Sigmoid colon (tissue), 7 donors: ENCODE data around the gene CLEC3A. TPM values are rescaled to one million over a fixed set of nuclear protein-coding genes. Genes with fewer than 3 reads are reported as not detected.

Experiments used
- DNase-seq: peaks from one replicate; pipeline ENCODE4 v3.0.0-alpha.2; 2019
- H3K27ac ChIP-seq, 4 donors: fragments of 200-600 bp; sonication (generic); one replicate each; pipeline ENCODE4 v1.5.1; 2016 to 2019; ENCODE audit warnings: mild to moderate bottlenecking in 1 of 4
- H3K27me3 ChIP-seq, 3 donors: fragments of 200-600 bp; sonication (generic); one replicate each; pipeline ENCODE4 v1.5.1; 2019; ENCODE audit warnings: mild to moderate bottlenecking in 1 of 3
- H3K36me3 ChIP-seq, 4 donors: fragments of 200-600 bp; sonication (generic); one replicate each; pipeline ENCODE4 v1.5.1; 2016 to 2019
- H3K4me1 ChIP-seq, 4 donors: fragments of 200-600 bp; sonication (generic); one replicate each; pipeline ENCODE4 v1.5.1; 2017 to 2019
- H3K4me3 ChIP-seq, 4 donors: fragments of 200-600 bp; sonication (generic); one replicate each; pipeline ENCODE4 v1.5.1; 2017 to 2019; ENCODE audit warnings: mild to moderate bottlenecking in 2 of 4, moderate library complexity in 1 of 4
- H3K9me3 ChIP-seq, 4 donors: fragments of 200-600 bp in 3 of 4; sonication (generic) in 3 of 4; one replicate each; pipeline versions ENCODE4 v1.5.1 to v1.6.1; 2013 to 2019
- CTCF ChIP-seq, 4 experiments: fragments of 450-650 bp in 3 of 4; fragments of 200-600 bp in 1 of 4; IDR thresholded peaks; one replicate each; pipeline ENCODE4 v1.5.1; 2016 to 2019; ENCODE audit warnings: antibody characterized with exemption in 4 of 4, mild to moderate bottlenecking in 3 of 4, moderate library complexity in 2 of 4
- EP300 ChIP-seq, 4 donors: sonication (generic); formaldehyde crosslinking; IDR thresholded peaks; one replicate each; pipeline ENCODE4 v1.6.1; 2017; ENCODE audit warnings: antibody characterized with exemption in 4 of 4
- POLR2A ChIP-seq, 2 donors: fragments of 450-650 bp; IDR thresholded peaks; one replicate each; pipeline ENCODE4 v1.6.1; 2016; ENCODE audit warnings: antibody characterized with exemption in 2 of 2, mild to moderate bottlenecking in 2 of 2, moderate library complexity in 2 of 2
- POLR2AphosphoS5 ChIP-seq, 4 donors: sonication (generic); formaldehyde crosslinking; IDR thresholded peaks; one replicate each; pipeline ENCODE4 v1.6.1; 2017; ENCODE audit warnings: antibody characterized with exemption in 4 of 4
- WGBS, 2 donors: extraction: QIAGEN DNeasy Blood & Tissue Kit; methylation state at CpG; one replicate each; pipeline ENCODE4 v1.1.7; 2013; 5-methylcytosine and 5-hydroxymethylcytosine counted together
- intact Hi-C: fragments of 100-400 bp; cut with DNase I; formaldehyde crosslinking; loops from one replicate; pipeline ENCODE4 v1.15.1; 2023
- polyA plus RNA-seq, 3 donors: library from polyadenylated mRNA; stranded (reverse); fragments of 200-250 nt; gene quantifications; one replicate each; pipeline ENCODE4 v1.2.3, GENCODE V29; 2013
- total RNA-seq, 4 donors: library from RNA; depleted of rRNA; stranded (reverse); fragments of >200 nt; gene quantifications; one replicate each; pipeline ENCODE4 v1.1.0, GENCODE V29; 2016
- donor health status: healthy with polysubstance abuse.
- donor health status: Bipolar disorder and iron deficiency.
- donor health status: healthy.

Gene CLEC3A
- total and polyA plus RNA-seq, 7 donors = not detected

- intact Hi-C loops = no loop called here
- 31 to 40% methylated on average over 6 of the region's 6 CpGs for WGBS, 2 donors
- Histone ChIP-seq H3K9me3 (peaks cover 0 to 12% (median 1%) of the 10 kb centered on the region in 4 donors), H3K27ac (peak overlapping the region; percentile 46 to 82 (median 68)), H3K4me3 (no peak overlapping the region), H3K36me3 (no peaks in the 10 kb centered on the region), H3K4me1 (peaks cover 0 to 15% (median 12%) of the 10 kb centered on the region in 4 donors), H3K27me3 (no peaks in the 10 kb centered on the region)
- no peak for TF ChIP-seq POLR2A (IDR thresholded peaks at IDR 0.05)
- TF ChIP-seq POLR2AphosphoS5 (IDR thresholded peaks at IDR 0.05) = peak in 1 of 4 donors; percentile 27
- no peak for DNase-seq
Observed at GRCh38 chr16:77993111-77993985, 29.0 kb upstream of the CLEC3A start.

- no peak overlapping the region for H3K27ac ChIP-seq
- H3K27me3 ChIP-seq = no peaks in the 10 kb centered on the region
- peaks cover 0 to 15% (median 12%) of the 10 kb centered on the region in 4 donors for H3K4me1 ChIP-seq
- no peaks in the 10 kb centered on the region for H3K36me3 ChIP-seq
- H3K9me3 ChIP-seq = peaks cover 0 to 12% (median 1%) of the 10 kb centered on the region in 4 donors
- DNase-seq = no peak
- H3K4me3 ChIP-seq = no peak overlapping the region
- intact Hi-C loops = no loop called here
- TF ChIP-seq POLR2AphosphoS5 (IDR thresholded peaks at IDR 0.05) (no peak), POLR2A (IDR thresholded peaks at IDR 0.05) (no peak), EP300 (IDR thresholded peaks at IDR 0.05) (no peak), CTCF (IDR thresholded peaks at IDR 0.05) (no peak)
- 83 to 89% methylated on average over 7 of the region's 7 CpGs for WGBS, 2 donors
Observed at GRCh38 chr16:77995843-77996455, 26.4 kb upstream of the CLEC3A start.

GRCh38 chr16:77998350-77999023 lies 23.9 kb upstream of the CLEC3A start:
- Histone ChIP-seq H3K36me3 (no peaks in the 10 kb centered on the region), H3K4me3 (no peak overlapping the region), H3K27me3 (no peaks in the 10 kb centered on the region), H3K9me3 (peaks cover 0 to 12% (median 1%) of the 10 kb centered on the region in 4 donors), H3K4me1 (peaks cover 0 to 13% (median 5%) of the 10 kb centered on the region in 4 donors), H3K27ac (no peak overlapping the region)
- TF ChIP-seq CTCF (IDR thresholded peaks at IDR 0.05) = no peak
- TF ChIP-seq EP300 (IDR thresholded peaks at IDR 0.05) = no peak
- TF ChIP-seq POLR2AphosphoS5 (IDR thresholded peaks at IDR 0.05) = no peak
- TF ChIP-seq POLR2A (IDR thresholded peaks at IDR 0.05) = no peak
- intact Hi-C loops = no loop called here
- 61 to 72% methylated on average over 10 of the region's 10 CpGs for WGBS, 2 donors
- no peak for DNase-seq

- DNase-seq = no peak
- Histone ChIP-seq H3K4me1 (peaks cover 0 to 8% (median 2%) of the 10 kb centered on the region in 4 donors), H3K27ac (no peak overlapping the region), H3K4me3 (no peak overlapping the region), H3K36me3 (no peaks in the 10 kb centered on the region), H3K27me3 (no peaks in the 10 kb centered on the region), H3K9me3 (peaks cover 0 to 2% (median 0%) of the 10 kb centered on the region in 4 donors)
- TF ChIP-seq EP300 (IDR thresholded peaks at IDR 0.05) (no peak), POLR2AphosphoS5 (IDR thresholded peaks at IDR 0.05) (no peak), CTCF (IDR thresholded peaks at IDR 0.05) (no peak), POLR2A (IDR thresholded peaks at IDR 0.05) (no peak)
- intact Hi-C loops = loop anchor here (2.0 kb wide), 1 partner anchor 327 kb away; no protein-coding TSS in a partner anchor
- 22 to 52% methylated on average over 4 of the region's 4 CpGs for WGBS, 2 donors
Observed at GRCh38 chr16:78001451-78002025, 20.8 kb upstream of the CLEC3A start.
